SU-DHL-6 (cell line): ENCODE measurements around the gene BICC1.

Experiments
- H2AFZ ChIP-seq: fragments of 200-600 bp; sonication (generic); 2 replicates; pipeline ENCODE4 v1.6.1; 2014; ENCODE audit warnings: low read depth, mild to moderate bottlenecking, moderate library complexity, mixed read lengths, antibody characterized with exemption, low read length; ENCODE audit not compliant: severe bottlenecking
- H3F3A ChIP-seq: fragments of 200-600 bp; shearing (Covaris generic); 2 replicates; pipeline ENCODE4 v1.6.0; 2016; ENCODE audit warnings: antibody characterized with exemption, mild to moderate bottlenecking; ENCODE audit not compliant: insufficient read depth
- H3K27ac ChIP-seq: fragments of 200-600 bp; sonication (generic); 2 replicates; pipeline ENCODE4 v1.5.1; 2016; ENCODE audit warnings: low read depth, mild to moderate bottlenecking, low read length, moderate library complexity, mixed read lengths
- H3K27me3 ChIP-seq: fragments of 200-600 bp; sonication (generic), shearing (Covaris generic); 2 replicates; pipeline ENCODE4 v1.6.0; 2014; ENCODE audit warnings: mild to moderate bottlenecking, low read length
- H3K36me3 ChIP-seq: fragments of 200-600 bp; sonication (generic); 2 replicates; pipeline ENCODE4 v1.6.1; 2014; ENCODE audit warnings: mild to moderate bottlenecking, low read length, mixed read lengths
- H3K4me2 ChIP-seq: fragments of 300-600, 200-600 bp; shearing (Covaris generic), sonication (generic); 2 replicates; pipeline ENCODE4 v1.6.0; 2014; ENCODE audit warnings: low read length, low read depth, mild to moderate bottlenecking; ENCODE audit not compliant: poor library complexity, severe bottlenecking
- H3K4me3 ChIP-seq: fragments of 200-600 bp; sonication (generic); 2 replicates; pipeline ENCODE4 v1.5.1; 2014; ENCODE audit warnings: antibody characterized with exemption, low read length, mild to moderate bottlenecking, mixed read lengths; ENCODE audit not compliant: insufficient read depth, poor library complexity, severe bottlenecking
- H3K79me2 ChIP-seq: fragments of 200-600 bp; sonication (generic); 2 replicates; pipeline ENCODE4 v1.6.1; 2014; ENCODE audit warnings: mild to moderate bottlenecking, low read length, moderate library complexity; ENCODE audit not compliant: insufficient read depth
- H3K9ac ChIP-seq: fragments of 200-600 bp; sonication (generic); 2 replicates; pipeline ENCODE4 v1.7.0; 2014; ENCODE audit warnings: mild to moderate bottlenecking, low read length
- H3K9me2 ChIP-seq: fragments of 200-600 bp; sonication (generic); replicated peaks from 2 replicates; pipeline ENCODE4 v1.6.1; 2014; ENCODE audit warnings: low read length; ENCODE audit not compliant: insufficient read depth
- H3K9me3 ChIP-seq: fragments of 200-600 bp; sonication (generic); 2 replicates; pipeline ENCODE4 v1.6.1; 2014; ENCODE audit warnings: low read length, mixed read lengths; ENCODE audit not compliant: insufficient read depth
- H4K20me1 ChIP-seq: fragments of 200-600 bp; sonication (generic); 2 replicates; pipeline ENCODE4 v1.6.1; 2014; ENCODE audit warnings: low read depth, mild to moderate bottlenecking, antibody characterized with exemption, low read length, moderate library complexity, mixed read lengths
- EZH2phosphoT487 ChIP-seq: fragments of 200-600 bp; sonication (generic), shearing (Covaris generic); conservative IDR thresholded peaks from 2 replicates; pipeline ENCODE4 v1.6.1; 2018; ENCODE audit warnings: mild to moderate bottlenecking, antibody characterized with exemption, low read length, moderate library complexity, mixed read lengths
- TF ChIP-seq, protein P1 (sequence below): fragments of 200-600 bp; sonication (generic); IDR thresholded peaks from one replicate; pipeline ENCODE4 v1.5.1; 2017; ENCODE audit warnings: antibody characterized with exemption, mild to moderate bottlenecking, low read length, moderate library complexity; ENCODE audit not compliant: insufficient read depth, poor library complexity, severe bottlenecking

Gene BICC1

DNA sequence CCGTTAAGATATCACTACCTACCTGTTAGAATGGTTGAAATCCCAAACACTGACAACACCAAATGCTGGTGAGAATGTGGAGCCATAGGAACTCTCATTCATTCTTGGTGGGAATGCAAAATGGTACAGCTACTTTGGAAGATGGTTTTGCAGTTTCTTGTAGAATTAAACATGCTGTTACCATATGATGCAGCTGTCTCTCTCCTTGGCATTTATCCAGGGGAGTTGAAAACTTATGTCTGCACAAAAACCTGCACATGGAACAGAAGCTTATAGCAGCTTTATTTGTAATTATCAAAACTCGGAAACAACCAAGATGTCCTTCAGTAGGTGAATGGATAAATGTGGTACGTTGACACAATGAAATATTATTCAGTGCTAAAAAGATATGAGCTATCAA lies 199.5 kb downstream of the BICC1 start:
- no peak for TF ChIP-seq EZH2phosphoT487
- TF ChIP-seq, protein P1, sequence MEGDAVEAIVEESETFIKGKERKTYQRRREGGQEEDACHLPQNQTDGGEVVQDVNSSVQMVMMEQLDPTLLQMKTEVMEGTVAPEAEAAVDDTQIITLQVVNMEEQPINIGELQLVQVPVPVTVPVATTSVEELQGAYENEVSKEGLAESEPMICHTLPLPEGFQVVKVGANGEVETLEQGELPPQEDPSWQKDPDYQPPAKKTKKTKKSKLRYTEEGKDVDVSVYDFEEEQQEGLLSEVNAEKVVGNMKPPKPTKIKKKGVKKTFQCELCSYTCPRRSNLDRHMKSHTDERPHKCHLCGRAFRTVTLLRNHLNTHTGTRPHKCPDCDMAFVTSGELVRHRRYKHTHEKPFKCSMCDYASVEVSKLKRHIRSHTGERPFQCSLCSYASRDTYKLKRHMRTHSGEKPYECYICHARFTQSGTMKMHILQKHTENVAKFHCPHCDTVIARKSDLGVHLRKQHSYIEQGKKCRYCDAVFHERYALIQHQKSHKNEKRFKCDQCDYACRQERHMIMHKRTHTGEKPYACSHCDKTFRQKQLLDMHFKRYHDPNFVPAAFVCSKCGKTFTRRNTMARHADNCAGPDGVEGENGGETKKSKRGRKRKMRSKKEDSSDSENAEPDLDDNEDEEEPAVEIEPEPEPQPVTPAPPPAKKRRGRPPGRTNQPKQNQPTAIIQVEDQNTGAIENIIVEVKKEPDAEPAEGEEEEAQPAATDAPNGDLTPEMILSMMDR, result no peak
- Histone ChIP-seq H3K9me2 (no peaks in the 10 kb centered on the region), H4K20me1 (no peaks in the 10 kb centered on the region), H2AFZ (no peak overlapping the region), H3K9ac (no peak overlapping the region), H3F3A (no peaks in the 10 kb centered on the region), H3K9me3 (no peaks in the 10 kb centered on the region), H3K79me2 (no peaks in the 10 kb centered on the region), H3K36me3 (no peaks in the 10 kb centered on the region), H3K4me2 (no peak overlapping the region), H3K27me3 (no peaks in the 10 kb centered on the region), H3K27ac (no peak overlapping the region), H3K4me3 (no peak overlapping the region)

DNA sequence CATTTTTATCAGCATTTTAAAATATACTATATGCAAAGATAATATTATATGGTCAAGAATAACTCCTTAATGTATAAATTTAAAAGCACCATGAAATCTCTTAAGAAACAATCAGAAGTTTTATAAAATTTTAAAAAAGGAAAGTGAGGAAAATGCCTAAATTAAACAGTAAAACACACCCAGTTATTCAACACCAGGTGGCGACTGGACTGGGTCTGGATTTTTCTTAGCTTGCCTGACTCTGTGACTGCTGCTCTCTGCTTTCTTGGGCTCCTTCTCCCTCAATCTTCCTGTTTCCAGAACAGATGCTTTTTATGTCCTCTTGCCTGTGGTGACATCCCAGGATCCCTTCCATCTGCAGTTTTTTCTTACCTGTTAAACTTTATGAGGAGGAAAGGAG lies 200.3 kb downstream of the BICC1 start:
- Histone ChIP-seq H3F3A (no peaks in the 10 kb centered on the region), H3K36me3 (no peaks in the 10 kb centered on the region), H3K9me2 (no peaks in the 10 kb centered on the region), H3K79me2 (no peaks in the 10 kb centered on the region), H3K27ac (no peak overlapping the region), H3K4me3 (no peak overlapping the region), H4K20me1 (no peaks in the 10 kb centered on the region), H3K4me2 (no peak overlapping the region), H2AFZ (no peak overlapping the region), H3K9me3 (no peaks in the 10 kb centered on the region), H3K27me3 (no peaks in the 10 kb centered on the region), H3K9ac (no peak overlapping the region)
- no peak for TF ChIP-seq EZH2phosphoT487
- TF ChIP-seq, protein P1, result no peak

DNA sequence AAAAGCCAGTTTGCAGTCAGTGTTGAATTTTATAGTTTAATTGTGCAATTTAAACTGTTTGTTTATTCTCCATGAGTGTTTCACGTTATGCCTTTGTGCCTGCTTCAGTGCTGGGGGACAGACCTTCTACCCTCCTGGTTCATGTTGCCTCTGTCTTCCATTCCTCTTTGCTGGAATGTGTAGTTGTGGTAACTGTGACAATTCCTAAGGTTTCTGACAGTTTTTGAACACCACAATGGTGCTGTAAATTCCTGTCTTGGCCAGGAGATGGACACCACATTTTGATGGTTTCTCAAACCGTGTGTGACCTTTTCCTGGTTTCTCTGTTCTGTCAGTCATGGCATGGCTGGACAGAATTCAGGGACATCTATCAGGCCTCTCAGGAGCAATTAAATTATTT lies 201.7 kb downstream of the BICC1 start:
- no peak overlapping the region for H2AFZ ChIP-seq
- H3K9me2 ChIP-seq, result no peaks in the 10 kb centered on the region
- TF ChIP-seq, protein P1, result no peak
- TF ChIP-seq EZH2phosphoT487, result no peak
- no peaks in the 10 kb centered on the region for H3K79me2 ChIP-seq
- no peaks in the 10 kb centered on the region for H4K20me1 ChIP-seq
- no peak overlapping the region for H3K9ac ChIP-seq
- no peaks in the 10 kb centered on the region for H3K27me3 ChIP-seq
- no peaks in the 10 kb centered on the region for H3F3A ChIP-seq
- H3K9me3 ChIP-seq, result no peaks in the 10 kb centered on the region
- H3K4me3 ChIP-seq, result no peak overlapping the region
- no peaks in the 10 kb centered on the region for H3K36me3 ChIP-seq
- no peak overlapping the region for H3K27ac ChIP-seq
- H3K4me2 ChIP-seq, result no peak overlapping the region
